Astrocyte (in vitro differentiated cells and primary cell): ENCODE measurements around the gene TBC1D5. TPM values are rescaled to one million over a fixed set of nuclear protein-coding genes. Genes with fewer than 3 reads are reported as not detected.

ENCODE experiments used
- DNase-seq: peaks from one replicate; pipeline ENCODE4 v3.0.0-alpha.2; 2010; ENCODE audit warnings: low read depth
- FAIRE-seq: peaks from 2 replicates; lab custom pipeline; 2011; peaks lifted over from hg19 to GRCh38; lab: Jason Lieb, UNC
- H2AFZ ChIP-seq: 2 replicates; pipeline ENCODE4 v1.6.0; 2012; ENCODE audit warnings: low read depth, low read length, inconsistent platforms
- H3K27ac ChIP-seq: 2 replicates; pipeline ENCODE4 v1.5.1; 2011; ENCODE audit warnings: low read depth, low read length, inconsistent platforms
- H3K27me3 ChIP-seq: 2 replicates; pipeline ENCODE4 v1.6.0; 2011; ENCODE audit warnings: low read length, inconsistent platforms; ENCODE audit not compliant: insufficient read depth
- H3K36me3 ChIP-seq: 2 replicates; pipeline ENCODE4 v1.5.1; 2011; ENCODE audit warnings: low read length, inconsistent platforms; ENCODE audit not compliant: insufficient read depth
- H3K4me1 ChIP-seq: 2 replicates; pipeline ENCODE4 v1.5.1; 2011; ENCODE audit warnings: low read length, inconsistent platforms; ENCODE audit not compliant: insufficient read depth
- H3K4me2 ChIP-seq: 2 replicates; pipeline ENCODE4 v1.6.0; 2012; ENCODE audit warnings: low read length, inconsistent platforms
- H3K4me3 ChIP-seq: 2 replicates; pipeline ENCODE4 v1.5.1; 2011; ENCODE audit warnings: low read depth, mild to moderate bottlenecking, low read length, inconsistent platforms; ENCODE audit not compliant: insufficient read depth
- H3K79me2 ChIP-seq: 2 replicates; pipeline ENCODE4 v1.6.0; 2012; ENCODE audit warnings: mild to moderate bottlenecking, low read length, inconsistent platforms; ENCODE audit not compliant: insufficient read depth
- H3K9ac ChIP-seq: 2 replicates; pipeline ENCODE4 v1.6.0; 2012; ENCODE audit warnings: mild to moderate bottlenecking, low read length, inconsistent platforms
- H3K9me3 ChIP-seq: 2 replicates; pipeline ENCODE4 v1.5.1; 2012; ENCODE audit warnings: low read depth, mild to moderate bottlenecking, low read length, inconsistent platforms; ENCODE audit not compliant: insufficient read depth
- H4K20me1 ChIP-seq: 2 replicates; pipeline ENCODE4 v1.6.0; 2012; ENCODE audit warnings: low read length, inconsistent platforms; ENCODE audit not compliant: insufficient read depth
- H3K27ac Mint-ChIP-seq: one replicate; pipeline ENCODE4 v1.8.0; 2021; ENCODE audit warnings: mild to moderate bottlenecking, mixed read lengths; ENCODE audit not compliant: unreplicated experiment
- H3K27me3 Mint-ChIP-seq: one replicate; pipeline ENCODE4 v1.8.0; 2021; ENCODE audit warnings: low read depth, mixed read lengths; ENCODE audit not compliant: unreplicated experiment
- H3K36me3 Mint-ChIP-seq: one replicate; pipeline ENCODE4 v1.8.0; 2021; ENCODE audit warnings: low read depth, mixed read lengths; ENCODE audit not compliant: unreplicated experiment
- H3K4me1 Mint-ChIP-seq: one replicate; pipeline ENCODE4 v1.8.0; 2021; ENCODE audit warnings: low read depth, mixed read lengths; ENCODE audit not compliant: unreplicated experiment
- H3K4me3 Mint-ChIP-seq: one replicate; pipeline ENCODE4 v1.8.0; 2021; ENCODE audit warnings: mild to moderate bottlenecking, moderate library complexity, mixed read lengths; ENCODE audit not compliant: unreplicated experiment
- H3K9me3 Mint-ChIP-seq: one replicate; pipeline ENCODE4 v1.8.0; 2021; ENCODE audit warnings: mild to moderate bottlenecking, mixed read lengths; ENCODE audit not compliant: unreplicated experiment
- EZH2 ChIP-seq: IDR thresholded peaks from 2 replicates; pipeline ENCODE4 v1.6.1; 2012; ENCODE audit warnings: mild to moderate bottlenecking, low read length, inconsistent platforms; ENCODE audit not compliant: insufficient read depth
- total RNA-seq: library from RNA; stranded (reverse); gene quantifications from 2 replicates; pipeline ENCODE4 v1.2.1, GENCODE V29; 2021
- TF ChIP-seq, protein P1 (sequence below): IDR thresholded peaks from 2 replicates; pipeline ENCODE4 v1.5.1; 2011; ENCODE audit warnings: low read depth, mild to moderate bottlenecking, inconsistent platforms, low read length, moderate library complexity; ENCODE audit not compliant: insufficient read depth

Gene TBC1D5
- total RNA-seq, 1 donor from 2014 or later = 23.0 TPM

GRCh38 chr3:17551895-17552294, 190.5 kb downstream of the TBC1D5 start:
- no peak for DNase-seq
- H3K4me3 ChIP-seq = no peak overlapping the region
- peaks cover 2% of the 10 kb centered on the region for H3K36me3 Mint-ChIP-seq
- H4K20me1 ChIP-seq = no peaks in the 10 kb centered on the region
- H3K4me2 ChIP-seq = no peak overlapping the region
- no peak for FAIRE-seq
- H3K9me3 ChIP-seq = no peaks in the 10 kb centered on the region
- no peak overlapping the region for H3K27ac ChIP-seq
- H3K4me3 Mint-ChIP-seq = no peak overlapping the region
- no peak overlapping the region for H2AFZ ChIP-seq
- no peak overlapping the region for H3K27ac Mint-ChIP-seq
- no peaks in the 10 kb centered on the region for H3K27me3 Mint-ChIP-seq
- no peak for TF ChIP-seq EZH2
- TF ChIP-seq, protein P1, sequence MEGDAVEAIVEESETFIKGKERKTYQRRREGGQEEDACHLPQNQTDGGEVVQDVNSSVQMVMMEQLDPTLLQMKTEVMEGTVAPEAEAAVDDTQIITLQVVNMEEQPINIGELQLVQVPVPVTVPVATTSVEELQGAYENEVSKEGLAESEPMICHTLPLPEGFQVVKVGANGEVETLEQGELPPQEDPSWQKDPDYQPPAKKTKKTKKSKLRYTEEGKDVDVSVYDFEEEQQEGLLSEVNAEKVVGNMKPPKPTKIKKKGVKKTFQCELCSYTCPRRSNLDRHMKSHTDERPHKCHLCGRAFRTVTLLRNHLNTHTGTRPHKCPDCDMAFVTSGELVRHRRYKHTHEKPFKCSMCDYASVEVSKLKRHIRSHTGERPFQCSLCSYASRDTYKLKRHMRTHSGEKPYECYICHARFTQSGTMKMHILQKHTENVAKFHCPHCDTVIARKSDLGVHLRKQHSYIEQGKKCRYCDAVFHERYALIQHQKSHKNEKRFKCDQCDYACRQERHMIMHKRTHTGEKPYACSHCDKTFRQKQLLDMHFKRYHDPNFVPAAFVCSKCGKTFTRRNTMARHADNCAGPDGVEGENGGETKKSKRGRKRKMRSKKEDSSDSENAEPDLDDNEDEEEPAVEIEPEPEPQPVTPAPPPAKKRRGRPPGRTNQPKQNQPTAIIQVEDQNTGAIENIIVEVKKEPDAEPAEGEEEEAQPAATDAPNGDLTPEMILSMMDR = no peak
- H3K27me3 ChIP-seq = no peaks in the 10 kb centered on the region
- no peaks in the 10 kb centered on the region for H3K36me3 ChIP-seq
- no peaks in the 10 kb centered on the region for H3K79me2 ChIP-seq
- no peaks in the 10 kb centered on the region for H3K9me3 Mint-ChIP-seq
- H3K4me1 Mint-ChIP-seq = peaks cover 2% of the 10 kb centered on the region
- no peaks in the 10 kb centered on the region for H3K4me1 ChIP-seq
- no peak overlapping the region for H3K9ac ChIP-seq

DNA sequence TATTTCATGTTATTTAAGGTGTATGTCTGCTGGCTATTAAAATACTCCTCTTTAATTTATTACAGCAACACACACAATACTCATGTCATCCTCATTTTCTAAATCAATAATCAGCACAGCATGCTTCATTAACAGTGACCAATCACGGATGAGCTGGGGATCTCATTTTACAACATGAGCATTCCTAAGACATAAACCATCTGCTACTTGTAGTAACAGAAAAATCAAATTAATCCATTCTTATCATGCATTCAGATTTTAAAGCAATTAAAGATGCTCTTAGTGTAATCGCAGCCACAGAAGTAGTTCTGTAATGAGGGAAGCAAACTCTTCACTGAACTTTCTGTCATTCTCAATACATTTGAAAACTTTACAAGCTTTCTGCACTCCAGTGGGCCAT, 191.1 kb downstream of the TBC1D5 start:
- Mint-ChIP-seq H3K36me3 (peaks cover 2% of the 10 kb centered on the region), H3K27ac (no peak overlapping the region), H3K4me3 (no peak overlapping the region), H3K9me3 (no peaks in the 10 kb centered on the region), H3K27me3 (no peaks in the 10 kb centered on the region), H3K4me1 (peaks cover 2% of the 10 kb centered on the region)
- no peaks in the 10 kb centered on the region for H3K36me3 ChIP-seq
- no peaks in the 10 kb centered on the region for H3K79me2 ChIP-seq
- H3K27me3 ChIP-seq = no peaks in the 10 kb centered on the region
- H3K4me3 ChIP-seq = no peak overlapping the region
- DNase-seq (no peak), FAIRE-seq (no peak)
- TF ChIP-seq EZH2 = no peak
- TF ChIP-seq, protein P1 = no peak
- no peak overlapping the region for H3K27ac ChIP-seq
- no peak overlapping the region for H2AFZ ChIP-seq
- no peaks in the 10 kb centered on the region for H3K9me3 ChIP-seq
- no peaks in the 10 kb centered on the region for H3K4me1 ChIP-seq
- H3K9ac ChIP-seq = no peak overlapping the region
- no peaks in the 10 kb centered on the region for H4K20me1 ChIP-seq
- no peak overlapping the region for H3K4me2 ChIP-seq

DNA sequence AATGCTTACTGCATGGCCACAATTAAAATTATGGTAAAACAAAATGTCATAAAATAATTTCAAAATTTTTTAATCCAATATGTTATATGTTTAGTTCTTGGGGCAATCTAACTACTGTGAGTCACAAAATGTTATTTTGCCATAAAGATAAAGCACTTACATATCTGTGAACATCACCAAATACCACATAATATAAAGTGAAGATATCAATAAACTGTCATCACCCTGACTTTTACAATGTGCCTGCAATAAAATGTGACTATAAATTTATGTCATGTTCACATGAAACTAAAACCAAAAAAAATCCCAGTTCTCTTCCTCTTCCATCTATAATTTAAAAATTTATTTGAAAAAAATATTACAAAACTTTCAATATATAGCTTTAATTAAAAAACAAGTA, 191.8 kb downstream of the TBC1D5 start:
- Mint-ChIP-seq H3K4me3 (no peak overlapping the region), H3K27ac (no peak overlapping the region), H3K27me3 (no peaks in the 10 kb centered on the region), H3K36me3 (peaks cover 2% of the 10 kb centered on the region), H3K4me1 (peaks cover 2% of the 10 kb centered on the region), H3K9me3 (no peaks in the 10 kb centered on the region)
- no peaks in the 10 kb centered on the region for H4K20me1 ChIP-seq
- no peaks in the 10 kb centered on the region for H3K9me3 ChIP-seq
- H3K4me3 ChIP-seq = no peak overlapping the region
- no peak for TF ChIP-seq EZH2
- TF ChIP-seq, protein P1 = no peak
- H3K4me1 ChIP-seq = no peaks in the 10 kb centered on the region
- no peak overlapping the region for H3K9ac ChIP-seq
- DNase-seq = no peak
- no peaks in the 10 kb centered on the region for H3K27me3 ChIP-seq
- no peaks in the 10 kb centered on the region for H3K79me2 ChIP-seq
- no peak overlapping the region for H3K4me2 ChIP-seq
- H3K36me3 ChIP-seq = no peaks in the 10 kb centered on the region
- no peak overlapping the region for H3K27ac ChIP-seq
- no peak overlapping the region for H2AFZ ChIP-seq
- no peak for FAIRE-seq
